HepG2 (cell line): ENCODE results near the gene ABHD3. TPM values are rescaled to one million over a fixed set of nuclear protein-coding genes. Genes with fewer than 3 reads are reported as not detected.
A peak's percentile ranks its signal among the peaks of the same experiment; 100 is the strongest.

Experiments
- BCL6 ChIP-seq: IDR thresholded peaks from 2 replicates; pipeline ENCODE4 v1.6.1; 2016; ENCODE audit warnings: missing genetic modification reagents, missing compliant biosample characterization
- CENPX ChIP-seq: sonication (generic); formaldehyde crosslinking; IDR thresholded peaks from 2 replicates; pipeline ENCODE4 v1.9.0; 2021; ENCODE audit warnings: mild to moderate bottlenecking, missing genetic modification reagents, moderate library complexity
- EP300 ChIP-seq, 3 experiments: sonication (generic) in 1 of 3; formaldehyde crosslinking in 1 of 3; IDR thresholded peaks; 2 replicates each; pipeline versions ENCODE4 v1.5.1 to v1.6.1; 2011 to 2020; ENCODE audit warnings: low read depth in 2 of 3, low read length in 2 of 3, borderline replicate concordance in 1 of 3, improper control_type of control experiment in 1 of 3, mild to moderate bottlenecking in 1 of 3, missing genetic modification reagents in 1 of 3, moderate library complexity in 1 of 3
- GABPA ChIP-seq, 2 experiments: IDR thresholded peaks; 2 replicates each; pipeline ENCODE4 v1.6.1; 2011 to 2016; ENCODE audit warnings: low read depth in 2 of 2, low read length in 1 of 2, missing biosample characterization in 1 of 2, missing genetic modification characterization in 1 of 2
- GATA4 ChIP-seq: sonication (generic); IDR thresholded peaks from 2 replicates; pipeline ENCODE4 v1.6.1; 2016; ENCODE audit warnings: antibody characterized with exemption, low read depth, borderline replicate concordance
- HDAC2 ChIP-seq: sonication (generic); formaldehyde crosslinking; IDR thresholded peaks from 2 replicates; pipeline ENCODE4 v1.4.0; 2020; ENCODE audit warnings: missing genetic modification reagents
- HNF4A ChIP-seq: sonication (generic); formaldehyde crosslinking; IDR thresholded peaks from 2 replicates; pipeline ENCODE4 v1.4.0; 2020; ENCODE audit warnings: missing genetic modification reagents
- LCORL ChIP-seq, 2 experiments: fragments of 450-650 bp in 1 of 2; sonication (generic) in 1 of 2; formaldehyde crosslinking in 1 of 2; IDR thresholded peaks; 2 replicates each; pipeline versions ENCODE4 v1.5.0 to v1.6.1; 2017 to 2020; ENCODE audit warnings: antibody characterized with exemption in 1 of 2, missing genetic modification reagents in 1 of 2
- MTA1 ChIP-seq: sonication (generic); formaldehyde crosslinking; IDR thresholded peaks from 2 replicates; pipeline ENCODE4 v1.4.0; 2020; ENCODE audit warnings: missing genetic modification reagents, mild to moderate bottlenecking, borderline replicate concordance
- NCOA2 ChIP-seq: sonication (generic); formaldehyde crosslinking; IDR thresholded peaks from 2 replicates; pipeline ENCODE4 v1.8.0; 2022; ENCODE audit warnings: inconsistent platforms
- NFYC ChIP-seq: IDR thresholded peaks from 2 replicates; pipeline ENCODE4 v1.6.1; 2016; ENCODE audit warnings: missing genetic modification reagents, missing compliant biosample characterization
- NR2F2 ChIP-seq: IDR thresholded peaks from 2 replicates; pipeline ENCODE4 v1.6.1; 2012; ENCODE audit warnings: low read depth, inconsistent platforms, borderline replicate concordance
- POGZ ChIP-seq: sonication (generic); formaldehyde crosslinking; IDR thresholded peaks from 2 replicates; pipeline ENCODE4 v1.4.0; 2020; ENCODE audit warnings: mild to moderate bottlenecking, missing genetic modification reagents
- RARA ChIP-seq: IDR thresholded peaks from 2 replicates; pipeline ENCODE4 v1.6.1; 2016; ENCODE audit warnings: missing genetic modification reagents, missing compliant biosample characterization
- SP5 ChIP-seq: IDR thresholded peaks from 2 replicates; pipeline ENCODE4 v1.6.1; 2016; ENCODE audit warnings: low read depth, borderline replicate concordance
- ZFP1 ChIP-seq: IDR thresholded peaks from 2 replicates; pipeline ENCODE4 v1.6.1; 2016
- ZNF136 ChIP-seq: sonication (generic); formaldehyde crosslinking; IDR thresholded peaks from 2 replicates; pipeline ENCODE4 v1.8.1; 2022; ENCODE audit warnings: low read depth, mild to moderate bottlenecking, moderate library complexity, missing genetic modification reagents
- ZNF251 ChIP-seq: sonication (generic); formaldehyde crosslinking; IDR thresholded peaks from 2 replicates; pipeline ENCODE4 v1.9.0; 2021; ENCODE audit warnings: mild to moderate bottlenecking, missing genetic modification reagents
- ZNF552 ChIP-seq: sonication (generic); formaldehyde crosslinking; IDR thresholded peaks from 2 replicates; pipeline ENCODE4 v1.9.0; 2022; ENCODE audit warnings: missing genetic modification reagents, mild to moderate bottlenecking, borderline replicate concordance
- ZNF615 ChIP-seq: sonication (generic); formaldehyde crosslinking; IDR thresholded peaks from 2 replicates; pipeline ENCODE4 v1.5.0; 2020; ENCODE audit warnings: mild to moderate bottlenecking, missing genetic modification reagents, borderline replicate concordance
- ZNF772 ChIP-seq: sonication (generic); formaldehyde crosslinking; IDR thresholded peaks from 2 replicates; pipeline ENCODE4 v1.5.0; 2020; ENCODE audit warnings: mild to moderate bottlenecking, missing genetic modification reagents
- ZNF781 ChIP-seq: sonication (generic); formaldehyde crosslinking; IDR thresholded peaks from 2 replicates; pipeline ENCODE4 v1.5.1; 2020; ENCODE audit warnings: borderline replicate concordance, mild to moderate bottlenecking, missing genetic modification reagents; ENCODE audit errors: not compliant biosample characterization
- ZNF879 ChIP-seq: sonication (generic); formaldehyde crosslinking; IDR thresholded peaks from 2 replicates; pipeline ENCODE4 v1.8.1; 2023; ENCODE audit warnings: missing genetic modification reagents
- ZSCAN25 ChIP-seq: sonication (generic); formaldehyde crosslinking; IDR thresholded peaks from 2 replicates; pipeline ENCODE4 v1.8.0; 2022; ENCODE audit warnings: mild to moderate bottlenecking, missing genetic modification reagents
- ZSCAN29 ChIP-seq: sonication (generic); formaldehyde crosslinking; conservative IDR thresholded peaks from 2 replicates; pipeline ENCODE4 v1.4.0; 2020; ENCODE audit warnings: mild to moderate bottlenecking, missing genetic modification reagents
- polyA plus RNA-seq, 8 experiments: library from polyadenylated mRNA; depleted of rRNA in 3 of 8; stranded (reverse) in 7 of 8; unstranded in 1 of 8; fragments of >200 nt; fragmentation: Illumina TruSeq in 4 of 8; extraction: Trizol in 4 of 8; gene quantifications; 2 replicates each; pipeline versions ENCODE4 v1.2.1 to v1.2.3, GENCODE V29; 2011 to 2016; ENCODE audit warnings: low read depth in 4 of 8, missing spikeins in 1 of 8, mixed read lengths in 1 of 8; ENCODE audit not compliant: insufficient read depth in 1 of 8
- total RNA-seq, 5 experiments: library from RNA; depleted of rRNA; stranded (reverse); fragments of >200 nt; fragmentation: Illumina TruSeq; extraction: Trizol; gene quantifications; 2 replicates each; pipeline ENCODE4 v1.2.3, GENCODE V29; 2016; ENCODE audit warnings: low read depth in 1 of 5
- TF ChIP-seq, protein P1 (sequence below): sonication (generic); formaldehyde crosslinking; IDR thresholded peaks from 2 replicates; pipeline ENCODE4 v1.8.0; 2022; ENCODE audit warnings: mild to moderate bottlenecking, missing genetic modification reagents, borderline replicate concordance
- TF ChIP-seq, protein P2 (sequence below): sonication (generic); formaldehyde crosslinking; IDR thresholded peaks from 2 replicates; pipeline ENCODE4 v1.8.0; 2023; ENCODE audit warnings: mild to moderate bottlenecking, missing genetic modification reagents
- TF ChIP-seq, protein P3 (sequence below): sonication (generic); formaldehyde crosslinking; IDR thresholded peaks from 2 replicates; pipeline ENCODE4 v1.5.0; 2020; ENCODE audit warnings: mild to moderate bottlenecking, low read depth, missing genetic modification reagents, borderline replicate concordance
- TF ChIP-seq, protein P4 (sequence below): IDR thresholded peaks from 2 replicates; pipeline ENCODE4 v1.6.1; 2016; ENCODE audit warnings: control low read depth

The ABHD3 gene
- total and polyA plus RNA-seq, 2 of the 13 experiments (the other 11 are each of a cell fraction or from before 2014, with no cell fraction given) = 32.1 to 40.2 TPM

DNA sequence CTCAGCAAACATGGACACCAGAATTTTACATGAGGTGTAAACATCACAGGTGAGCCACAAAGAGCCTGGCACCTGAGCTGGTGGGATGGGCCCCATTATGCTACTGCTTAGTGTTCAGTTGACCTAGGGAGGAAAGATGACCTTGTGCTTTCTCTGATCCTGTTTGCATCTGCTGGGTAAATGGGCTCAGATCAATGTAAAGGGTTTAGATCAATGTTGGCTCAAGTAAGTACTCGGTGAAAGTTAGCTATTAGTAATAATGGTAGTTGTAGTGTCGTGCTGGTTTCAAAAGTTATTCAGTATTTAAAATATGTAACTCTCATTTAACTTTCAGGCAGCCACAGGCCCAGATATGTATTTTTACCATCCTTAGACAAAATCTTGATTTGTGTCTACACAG is 19.8 kb downstream of the ABHD3 start (continued):
- peak in 1 of 2 experiments; percentile 70; a peak in 2 of 4 replicates for TF ChIP-seq EP300 (IDR thresholded peaks at IDR 0.05; ENCODE audit: low read depth in 2 of 2, low read length in 2 of 2)
- TF ChIP-seq EP300 (CRISPR knock-in tag; IDR thresholded peaks at IDR 0.05; ENCODE audit: borderline replicate concordance) = no peak
- no peak for TF ChIP-seq CENPX (CRISPR knock-in tag)
- TF ChIP-seq ZNF879 (CRISPR knock-in tag) = no peak
- TF ChIP-seq NR2F2 = peak; percentile 65; the same call in 1 of the 2 replicates
- TF ChIP-seq LCORL (IDR thresholded peaks at IDR 0.05) = no peak
- 0 out of 2 replicates have a peak, but pooled peaks have one; percentile 20 for TF ChIP-seq LCORL (CRISPR knock-in tag; IDR thresholded peaks at IDR 0.05)
- peak; percentile 86 for TF ChIP-seq BCL6
- TF ChIP-seq, protein P1, sequence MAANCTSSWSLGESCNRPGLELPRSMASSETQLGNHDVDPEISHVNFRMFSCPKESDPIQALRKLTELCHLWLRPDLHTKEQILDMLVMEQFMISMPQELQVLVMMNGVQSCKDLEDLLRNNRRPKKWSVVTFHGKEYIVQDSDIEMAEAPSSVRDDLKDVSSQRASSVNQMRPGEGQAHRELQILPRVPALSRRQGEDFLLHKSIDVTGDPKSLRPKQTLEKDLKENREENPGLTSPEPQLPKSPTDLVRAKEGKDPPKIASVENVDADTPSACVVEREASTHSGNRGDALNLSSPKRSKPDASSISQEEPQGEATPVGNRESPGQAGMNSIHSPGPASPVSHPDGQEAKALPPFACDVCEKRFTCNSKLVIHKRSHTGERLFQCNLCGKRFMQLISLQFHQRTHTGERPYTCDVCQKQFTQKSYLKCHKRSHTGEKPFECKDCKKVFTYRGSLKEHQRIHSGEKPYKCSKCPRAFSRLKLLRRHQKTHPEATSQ = no peak
- TF ChIP-seq GATA4 = 0 out of 2 replicates have a peak, but pooled peaks have one; percentile 46
- TF ChIP-seq NFYC (CRISPR knock-in tag) = no peak
- peak; percentile 86 for TF ChIP-seq HDAC2 (CRISPR knock-in tag)
- TF ChIP-seq, protein P2, sequence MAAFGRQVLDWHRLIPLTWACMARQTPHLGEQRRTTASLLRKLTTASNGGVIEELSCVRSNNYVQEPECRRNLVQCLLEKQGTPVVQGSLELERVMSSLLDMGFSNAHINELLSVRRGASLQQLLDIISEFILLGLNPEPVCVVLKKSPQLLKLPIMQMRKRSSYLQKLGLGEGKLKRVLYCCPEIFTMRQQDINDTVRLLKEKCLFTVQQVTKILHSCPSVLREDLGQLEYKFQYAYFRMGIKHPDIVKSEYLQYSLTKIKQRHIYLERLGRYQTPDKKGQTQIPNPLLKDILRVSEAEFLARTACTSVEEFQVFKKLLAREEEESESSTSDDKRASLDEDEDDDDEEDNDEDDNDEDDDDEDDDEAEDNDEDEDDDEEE = no peak
- 0 out of 2 replicates have a peak, but pooled peaks have one; percentile 42 for TF ChIP-seq ZNF772 (CRISPR knock-in tag)
- TF ChIP-seq ZNF251 (CRISPR knock-in tag) = no peak
- TF ChIP-seq, protein P3, sequence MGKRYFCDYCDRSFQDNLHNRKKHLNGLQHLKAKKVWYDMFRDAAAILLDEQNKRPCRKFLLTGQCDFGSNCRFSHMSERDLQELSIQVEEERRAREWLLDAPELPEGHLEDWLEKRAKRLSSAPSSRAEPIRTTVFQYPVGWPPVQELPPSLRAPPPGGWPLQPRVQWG (CRISPR knock-in tag) = no peak
- TF ChIP-seq MTA1 (CRISPR knock-in tag) = no peak
- TF ChIP-seq HNF4A (CRISPR knock-in tag) = peak; percentile 71
- peak; percentile 62; the same call in 1 of the 2 replicates for TF ChIP-seq SP5
- no peak for TF ChIP-seq ZNF781 (CRISPR knock-in tag)
- peak; percentile 71 for TF ChIP-seq POGZ (CRISPR knock-in tag)
- TF ChIP-seq, protein P4, sequence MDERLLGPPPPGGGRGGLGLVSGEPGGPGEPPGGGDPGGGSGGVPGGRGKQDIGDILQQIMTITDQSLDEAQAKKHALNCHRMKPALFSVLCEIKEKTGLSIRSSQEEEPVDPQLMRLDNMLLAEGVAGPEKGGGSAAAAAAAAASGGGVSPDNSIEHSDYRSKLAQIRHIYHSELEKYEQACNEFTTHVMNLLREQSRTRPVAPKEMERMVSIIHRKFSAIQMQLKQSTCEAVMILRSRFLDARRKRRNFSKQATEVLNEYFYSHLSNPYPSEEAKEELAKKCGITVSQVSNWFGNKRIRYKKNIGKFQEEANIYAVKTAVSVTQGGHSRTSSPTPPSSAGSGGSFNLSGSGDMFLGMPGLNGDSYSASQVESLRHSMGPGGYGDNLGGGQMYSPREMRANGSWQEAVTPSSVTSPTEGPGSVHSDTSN = no peak
- TF ChIP-seq ZNF552 (CRISPR knock-in tag) = no peak
- TF ChIP-seq ZSCAN25 = no peak
- TF ChIP-seq ZNF136 = no peak
- TF ChIP-seq GABPA (IDR thresholded peaks at IDR 0.05; ENCODE audit: low read depth, low read length) = no peak
- TF ChIP-seq GABPA (CRISPR knock-in tag; IDR thresholded peaks at IDR 0.05; ENCODE audit: low read depth) = no peak
- TF ChIP-seq ZNF615 (CRISPR knock-in tag) = no peak
- peak; percentile 66 for TF ChIP-seq RARA (CRISPR knock-in tag)
- TF ChIP-seq NCOA2 (CRISPR knock-in tag) = peak; percentile 64
- TF ChIP-seq ZFP1 (CRISPR knock-in tag) = no peak
- peak; percentile 25; the same call in 1 of the 2 replicates for TF ChIP-seq ZSCAN29
